Central memory CD8-positive, alpha-beta T cell (primary cell): ENCODE results near the gene NRXN2.

ENCODE experiments used
- ATAC-seq: fragments of 150-1000 bp; cut with Tn5 transposase; replicated peaks from 2 replicates; pipeline ENCODE4 v1.10.0; 2022; ENCODE audit warnings: mild to moderate bottlenecking, moderate FRiP score, moderate number of reproducible peaks; ENCODE audit not compliant: poor library complexity, severe bottlenecking; ENCODE audit errors: extremely low read depth
- DNase-seq, 2 donors: peaks; one replicate each; pipeline ENCODE4 v3.0.0; 2021; ENCODE audit warnings: low spot score in 2 of 2
- H3K27ac Mint-ChIP-seq: one replicate; pipeline ENCODE4 v1.8.0; 2022; ENCODE audit warnings: low read depth, mild to moderate bottlenecking, moderate library complexity, mixed read lengths
- H3K27me3 Mint-ChIP-seq: one replicate; pipeline ENCODE4 v1.8.0; 2022; ENCODE audit warnings: mixed read lengths
- H3K36me3 Mint-ChIP-seq: one replicate; pipeline ENCODE4 v1.8.0; 2022; ENCODE audit warnings: mild to moderate bottlenecking, moderate library complexity, mixed read lengths; ENCODE audit not compliant: insufficient read depth
- H3K4me1 Mint-ChIP-seq: one replicate; pipeline ENCODE4 v1.8.0; 2022; ENCODE audit warnings: mixed read lengths
- H3K4me3 Mint-ChIP-seq: one replicate; pipeline ENCODE4 v1.8.0; 2022; ENCODE audit warnings: mild to moderate bottlenecking, moderate library complexity, mixed read lengths
- H3K9me3 Mint-ChIP-seq: one replicate; pipeline ENCODE4 v1.8.0; 2022; ENCODE audit warnings: mixed read lengths

Gene NRXN2

DNA sequence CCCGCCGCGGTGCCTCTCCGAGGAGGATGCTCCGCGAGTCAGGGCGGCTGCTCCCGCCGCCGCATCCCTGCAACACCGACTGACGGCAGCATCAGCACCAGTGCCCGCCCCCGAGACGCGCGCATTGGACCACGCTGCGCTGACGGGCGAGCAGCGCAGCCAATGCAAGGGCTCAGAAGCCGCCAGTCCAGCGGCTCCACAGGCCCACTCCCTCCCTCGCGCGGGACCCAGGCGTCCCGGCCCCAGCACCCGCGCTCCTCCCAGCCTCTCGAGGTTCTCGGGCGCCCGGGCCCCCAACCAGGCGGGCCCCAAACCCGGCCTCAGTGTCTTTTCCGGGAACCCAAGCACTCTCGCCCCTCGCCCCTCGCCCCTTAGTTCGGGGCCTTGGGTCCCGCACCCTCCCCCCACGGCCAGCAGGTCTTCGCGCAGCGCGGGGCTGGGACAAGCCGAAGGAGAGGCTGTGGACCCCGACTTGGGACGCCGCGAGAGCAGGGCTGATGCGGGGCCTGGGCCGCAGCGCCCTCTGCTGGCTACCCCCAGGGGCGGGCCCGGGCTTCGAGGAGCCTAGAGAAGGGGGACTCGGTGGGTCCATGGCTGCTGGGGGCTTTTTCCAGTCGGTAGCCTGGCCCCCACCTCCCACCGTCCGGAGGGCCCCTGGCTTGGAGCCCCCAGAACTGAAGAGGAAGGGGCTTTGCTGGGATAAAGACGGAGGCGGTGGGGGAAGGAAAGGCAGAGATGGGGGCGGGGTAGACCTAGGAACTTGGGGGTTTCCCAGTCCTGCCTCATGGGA lies at the start of gene NRXN2:
Gene NRXN2 (minus strand): TSS at position 81 of the 790 bp plus-strand sequence. CDS start 9,498 bp downstream, outside the sequence.
- Mint-ChIP-seq H3K4me3 (peak within 1 kb of the TSS; percentile 58), H3K9me3 (no peaks in the 10 kb centered on the region), H3K4me1 (peaks cover 10% of the 10 kb centered on the region), H3K27me3 (peaks cover 44% of the 10 kb centered on the region), H3K27ac (peak within 1 kb of the TSS; percentile 78), H3K36me3 (peaks cover 15% of the 10 kb centered on the region)
- peak; percentile 92 for ATAC-seq
- peak; percentile 70 to 82 for DNase-seq

- DNase-seq (no peak), ATAC-seq (no peak)
- peaks cover 98% of the 10 kb centered on the region for H3K36me3 Mint-ChIP-seq
- H3K9me3 Mint-ChIP-seq, result no peaks in the 10 kb centered on the region
- H3K27ac Mint-ChIP-seq, result peak overlapping the region; percentile 35
- peaks cover 90% of the 10 kb centered on the region for H3K4me1 Mint-ChIP-seq
- no peak overlapping the region for H3K4me3 Mint-ChIP-seq
- no peaks in the 10 kb centered on the region for H3K27me3 Mint-ChIP-seq
Observed at GRCh38 chr11:64772303-64773018, 49.5 kb upstream of the NRXN2 start.

DNA sequence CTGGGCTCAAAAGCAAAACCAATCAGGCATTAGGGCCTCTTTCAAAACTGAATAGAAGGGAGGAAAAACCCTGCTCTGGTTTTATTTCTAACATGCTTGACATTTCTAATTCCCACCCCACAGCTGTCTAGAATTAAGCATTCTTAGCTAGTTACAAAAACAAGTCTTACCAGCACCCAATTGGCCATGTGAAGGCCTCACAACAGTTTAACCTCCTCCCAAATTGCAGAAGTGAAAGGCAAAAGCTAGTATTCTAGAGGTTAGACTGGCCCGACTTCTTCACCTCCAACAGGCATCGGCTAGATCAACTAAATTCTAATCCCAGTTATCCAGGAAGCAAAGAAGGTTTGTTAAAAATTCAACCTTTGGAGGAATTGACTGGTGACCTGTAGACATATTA lies 48.9 kb upstream of the NRXN2 start:
- no peak for ATAC-seq
- Mint-ChIP-seq H3K4me3 (no peak overlapping the region), H3K36me3 (peaks cover 97% of the 10 kb centered on the region)

GRCh38 chr11:64770120-64770519 lies 47.1 kb upstream of the NRXN2 start:
- H3K27me3 Mint-ChIP-seq, result no peaks in the 10 kb centered on the region
- H3K36me3 Mint-ChIP-seq, result peaks cover 96% of the 10 kb centered on the region
- H3K4me1 Mint-ChIP-seq, result peaks cover 86% of the 10 kb centered on the region
- ATAC-seq (no peak), DNase-seq (no peak)
- H3K4me3 Mint-ChIP-seq, result no peak overlapping the region
- no peak overlapping the region for H3K27ac Mint-ChIP-seq
- H3K9me3 Mint-ChIP-seq, result no peaks in the 10 kb centered on the region

More for the DNA sequence above, 48.9 kb upstream of the NRXN2 start:
- Mint-ChIP-seq H3K27ac (peak overlapping the region; percentile 35), H3K27me3 (no peaks in the 10 kb centered on the region), H3K9me3 (no peaks in the 10 kb centered on the region), H3K4me1 (peaks cover 88% of the 10 kb centered on the region)
- no peak for DNase-seq

DNA sequence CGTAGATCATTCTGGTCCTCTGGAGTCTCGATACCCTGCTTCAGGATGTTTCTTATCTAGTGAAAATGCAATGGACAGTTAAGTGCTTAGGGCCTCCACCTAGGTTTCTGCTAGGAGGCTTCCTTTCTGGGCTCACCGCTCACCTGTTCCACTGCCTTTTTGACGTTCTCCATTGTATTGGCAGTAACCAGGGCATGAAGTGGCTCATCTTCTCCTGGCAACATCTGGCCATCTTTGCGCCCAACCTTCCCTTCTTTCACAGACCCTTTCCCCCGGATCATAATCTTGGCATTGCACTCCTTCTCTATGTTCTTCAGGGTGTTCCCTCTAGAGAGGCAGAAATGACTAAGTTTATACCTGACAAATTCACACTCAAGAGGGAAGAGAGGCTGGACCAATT lies 46.3 kb upstream of the NRXN2 start:
- ATAC-seq (no peak), DNase-seq (no peak)
- H3K27ac Mint-ChIP-seq, result peak overlapping the region; percentile 22
- no peaks in the 10 kb centered on the region for H3K9me3 Mint-ChIP-seq
- no peaks in the 10 kb centered on the region for H3K27me3 Mint-ChIP-seq
- peaks cover 96% of the 10 kb centered on the region for H3K36me3 Mint-ChIP-seq
- peak overlapping the region; percentile 5 for H3K4me3 Mint-ChIP-seq
- peaks cover 88% of the 10 kb centered on the region for H3K4me1 Mint-ChIP-seq

DNA sequence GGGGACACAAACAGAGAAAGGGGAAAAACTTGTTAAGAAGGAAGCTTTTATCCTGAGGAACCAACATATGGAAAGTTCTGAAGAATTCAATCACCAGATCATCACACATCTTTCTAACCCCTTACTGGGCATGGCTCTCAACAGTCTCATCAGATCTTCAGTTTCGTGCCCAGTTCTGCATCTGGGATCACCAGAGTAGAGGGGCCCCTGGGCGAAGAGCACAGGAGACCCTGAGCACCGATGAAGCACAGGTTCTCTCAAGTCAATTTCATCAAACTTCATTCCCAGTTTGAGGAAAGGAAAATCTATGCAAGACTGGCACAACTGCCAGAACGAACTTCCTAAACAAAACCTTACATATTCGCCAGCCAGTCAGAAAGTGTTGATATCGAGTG lies 45.3 kb upstream of the NRXN2 start:
- no peak for ATAC-seq
- no peak for DNase-seq
- Mint-ChIP-seq H3K9me3 (no peaks in the 10 kb centered on the region), H3K27me3 (no peaks in the 10 kb centered on the region), H3K4me1 (peaks cover 88% of the 10 kb centered on the region), H3K36me3 (peaks cover 95% of the 10 kb centered on the region), H3K27ac (peak overlapping the region; percentile 89), H3K4me3 (peak overlapping the region; percentile 71)

DNA sequence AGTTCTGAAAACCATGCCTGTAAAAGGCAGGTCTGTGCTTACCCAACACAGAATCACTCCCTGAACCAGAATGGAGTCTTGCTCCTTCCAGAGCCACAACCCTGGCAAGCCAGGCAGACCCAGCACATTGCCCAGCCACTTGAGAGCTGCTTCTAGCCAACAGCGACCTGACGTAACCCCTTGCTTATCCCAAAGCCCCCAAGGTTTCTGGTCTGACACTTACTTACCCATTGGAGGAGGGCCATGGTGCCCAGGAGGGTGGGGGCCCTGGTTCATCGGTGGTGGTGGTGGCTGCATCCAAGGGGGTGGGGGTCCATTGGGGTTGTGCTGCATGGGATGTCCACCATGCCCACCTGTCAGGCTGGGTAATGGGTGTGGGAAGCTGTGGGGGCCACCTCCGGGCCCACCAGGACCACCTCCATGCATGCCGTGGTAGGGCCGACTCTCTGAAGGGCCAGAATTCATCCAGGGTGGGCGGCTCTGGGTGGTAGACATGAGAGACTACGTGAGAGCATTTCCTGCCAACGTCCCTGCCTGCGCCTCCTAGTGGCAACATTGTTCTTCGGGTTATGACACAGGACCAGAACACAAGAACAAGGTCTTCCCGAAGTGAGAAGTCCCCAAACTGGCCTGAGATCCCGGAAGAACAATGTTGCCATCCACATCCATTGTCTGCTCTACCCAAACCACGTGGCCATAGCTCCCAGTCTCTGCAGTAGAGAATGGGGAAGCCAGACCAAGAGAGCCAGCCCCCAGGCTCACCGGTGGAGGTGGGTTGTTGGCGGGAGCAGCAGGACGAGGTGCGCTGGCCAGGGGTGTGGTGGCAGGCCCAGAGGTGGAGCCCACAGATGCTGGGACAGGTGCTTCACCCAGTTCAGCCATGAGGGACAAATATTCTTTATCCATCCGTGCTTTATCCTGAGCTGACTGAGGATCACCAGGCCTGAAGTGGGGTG lies 44.6 kb upstream of the NRXN2 start:
- ATAC-seq, result peak; percentile 16
- DNase-seq, result peak; percentile 71 to 85
- H3K36me3 Mint-ChIP-seq, result peaks cover 95% of the 10 kb centered on the region
- H3K4me1 Mint-ChIP-seq, result peaks cover 88% of the 10 kb centered on the region
- H3K27me3 Mint-ChIP-seq, result no peaks in the 10 kb centered on the region
- no peaks in the 10 kb centered on the region for H3K9me3 Mint-ChIP-seq
- H3K27ac Mint-ChIP-seq, result peak overlapping the region; percentile 89
- peak overlapping the region; percentile 71 for H3K4me3 Mint-ChIP-seq

DNA sequence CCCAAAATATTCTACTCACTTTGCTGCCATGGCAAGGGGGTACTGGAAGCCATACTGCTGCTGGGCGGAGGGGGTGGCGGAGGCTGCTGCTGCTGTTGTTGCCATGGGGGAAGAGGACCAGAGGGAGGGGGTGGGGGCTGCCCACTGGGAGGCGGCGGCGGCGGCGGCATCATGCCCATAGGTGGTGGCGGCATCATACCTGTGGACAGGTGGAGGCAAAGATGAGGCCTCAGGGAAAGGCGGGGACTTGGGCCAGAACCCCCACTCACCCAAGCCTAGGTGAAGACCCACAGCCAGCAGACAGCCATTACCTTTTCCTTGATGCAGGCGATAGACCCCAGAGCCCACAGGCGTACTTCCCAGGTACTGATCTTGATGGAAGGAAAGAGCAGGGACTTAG lies 43.9 kb upstream of the NRXN2 start:
- DNase-seq, result no peak
- Mint-ChIP-seq H3K4me1 (peaks cover 88% of the 10 kb centered on the region), H3K27me3 (no peaks in the 10 kb centered on the region), H3K9me3 (no peaks in the 10 kb centered on the region), H3K27ac (peak overlapping the region; percentile 89), H3K4me3 (peak overlapping the region; percentile 53), H3K36me3 (peaks cover 94% of the 10 kb centered on the region)
- ATAC-seq, result no peak

- Mint-ChIP-seq H3K36me3 (peaks cover 92% of the 10 kb centered on the region), H3K27ac (peak overlapping the region; percentile 89)
Observed at GRCh38 chr11:64765851-64766665, 43.1 kb upstream of the NRXN2 start.

DNA sequence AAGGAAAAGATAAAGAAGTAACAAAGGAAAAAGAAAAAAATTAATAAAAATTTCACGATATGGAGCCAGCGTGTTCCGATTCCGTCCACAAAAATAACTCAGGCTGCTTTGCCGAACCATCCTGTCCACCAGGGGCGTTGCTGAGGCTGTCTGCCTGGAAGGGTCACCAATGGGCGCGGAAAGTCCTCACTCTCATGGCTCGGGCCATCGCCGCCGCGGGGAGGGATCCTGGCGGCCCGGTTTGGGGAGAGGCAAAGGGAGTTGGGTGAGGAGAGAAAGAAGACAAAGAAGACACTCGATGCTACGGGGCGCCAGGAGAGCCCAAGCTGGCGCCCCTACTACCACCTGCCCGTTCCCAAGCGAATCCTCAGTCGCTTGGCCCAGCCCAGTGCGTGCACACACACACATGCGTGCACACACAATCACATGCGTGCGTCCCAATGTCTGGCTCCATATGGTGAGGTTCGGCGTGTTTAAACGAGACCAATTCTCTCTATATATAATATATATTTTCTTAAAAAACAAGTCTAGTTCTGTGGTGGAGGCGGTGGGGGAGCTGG lies 42.4 kb upstream of the NRXN2 start:
- Mint-ChIP-seq H3K4me1 (peaks cover 85% of the 10 kb centered on the region), H3K4me3 (peak overlapping the region; percentile 76), H3K27ac (peak overlapping the region; percentile 89), H3K27me3 (no peaks in the 10 kb centered on the region), H3K36me3 (peaks cover 90% of the 10 kb centered on the region), H3K9me3 (no peaks in the 10 kb centered on the region)
- ATAC-seq (no peak), DNase-seq (no peak)

More at GRCh38 chr11:64765851-64766665, 43.1 kb upstream of the NRXN2 start:
- DNase-seq (no peak), ATAC-seq (no peak)
- no peaks in the 10 kb centered on the region for H3K9me3 Mint-ChIP-seq
- H3K4me1 Mint-ChIP-seq, result peaks cover 85% of the 10 kb centered on the region
- peak overlapping the region; percentile 76 for H3K4me3 Mint-ChIP-seq
- H3K27me3 Mint-ChIP-seq, result no peaks in the 10 kb centered on the region

DNA sequence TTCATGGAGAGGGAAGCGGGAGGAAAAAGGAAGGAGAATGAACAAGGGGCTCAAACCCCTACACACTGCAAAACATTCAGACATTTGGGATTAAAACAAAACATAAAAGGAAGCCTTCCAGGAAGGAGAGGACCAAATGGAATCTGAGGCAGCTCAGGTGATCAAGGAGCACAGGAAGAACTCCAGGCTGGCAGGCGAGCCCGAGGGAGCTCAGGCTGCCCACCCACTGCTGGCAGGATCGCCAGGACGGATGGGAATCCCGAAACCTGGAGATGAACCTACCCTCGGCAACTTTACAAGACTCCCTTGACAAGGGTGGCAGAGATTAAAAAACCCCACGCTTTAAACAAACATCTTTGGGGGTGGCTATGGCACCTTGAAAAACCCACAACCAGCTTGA lies 41.8 kb upstream of the NRXN2 start:
- H3K4me3 Mint-ChIP-seq, result peak overlapping the region; percentile 76
- no peak for ATAC-seq
- peaks cover 88% of the 10 kb centered on the region for H3K4me1 Mint-ChIP-seq
- DNase-seq, result no peak
- H3K36me3 Mint-ChIP-seq, result peaks cover 90% of the 10 kb centered on the region
- H3K27me3 Mint-ChIP-seq, result no peaks in the 10 kb centered on the region
- H3K9me3 Mint-ChIP-seq, result no peaks in the 10 kb centered on the region
- peak overlapping the region; percentile 89 for H3K27ac Mint-ChIP-seq
